Loucy (cell line): ENCODE data around the gene GDPD5.

Experiments
- H2AFZ ChIP-seq: fragments of 200-600 bp; sonication (generic); 2 replicates; pipeline ENCODE4 v1.6.0; 2016; ENCODE audit warnings: antibody characterized with exemption, mild to moderate bottlenecking, low read length, moderate library complexity
- H3F3A ChIP-seq: fragments of 200-600 bp; 2 replicates; pipeline ENCODE4 v1.6.0; 2016; ENCODE audit warnings: antibody characterized with exemption, low read depth, mild to moderate bottlenecking
- H3K27me3 ChIP-seq: fragments of 200-600 bp; sonication (generic); 2 replicates; pipeline ENCODE4 v1.6.1; 2014; ENCODE audit warnings: low read length, mild to moderate bottlenecking; ENCODE audit not compliant: insufficient read depth, poor library complexity, severe bottlenecking
- H3K36me3 ChIP-seq: fragments of 200-600 bp; sonication (generic); 2 replicates; pipeline ENCODE4 v1.6.1; 2016; ENCODE audit warnings: low read length; ENCODE audit not compliant: insufficient read depth
- H3K4me1 ChIP-seq: fragments of 200-600 bp; sonication (generic); 2 replicates; pipeline ENCODE4 v1.5.1; 2014; ENCODE audit warnings: low read length, mild to moderate bottlenecking; ENCODE audit not compliant: insufficient read depth, poor library complexity, severe bottlenecking
- H3K4me2 ChIP-seq: fragments of 200-600 bp; sonication (generic); 2 replicates; pipeline ENCODE4 v1.6.0; 2014; ENCODE audit warnings: antibody characterized with exemption, low read length, low read depth, mild to moderate bottlenecking; ENCODE audit not compliant: poor library complexity, severe bottlenecking
- H3K4me3 ChIP-seq: fragments of 200-600 bp; sonication (generic); 2 replicates; pipeline ENCODE4 v1.5.1; 2014; ENCODE audit warnings: low read length, mild to moderate bottlenecking, mixed read lengths; ENCODE audit not compliant: poor library complexity, severe bottlenecking
- H3K79me2 ChIP-seq: fragments of 200-600 bp; sonication (generic); 2 replicates; pipeline ENCODE4 v1.6.1; 2014; ENCODE audit warnings: low read length; ENCODE audit not compliant: insufficient read depth
- H3K9ac ChIP-seq: fragments of 200-600 bp; sonication (generic); 2 replicates; pipeline ENCODE4 v1.6.0; 2014; ENCODE audit warnings: mild to moderate bottlenecking, low read depth, low read length, moderate library complexity; ENCODE audit not compliant: poor library complexity, severe bottlenecking
- H3K9me2 ChIP-seq: fragments of 200-600 bp; sonication (generic); replicated peaks from 2 replicates; pipeline ENCODE4 v1.6.1; 2016; ENCODE audit warnings: low read depth, low read length, mixed read lengths
- H3K9me3 ChIP-seq: fragments of 200-600 bp; sonication (generic); 2 replicates; pipeline ENCODE4 v1.6.1; 2014; ENCODE audit warnings: mild to moderate bottlenecking, antibody characterized with exemption, low read length, low read depth; ENCODE audit not compliant: insufficient read depth
- H4K20me1 ChIP-seq: fragments of 200-600 bp; sonication (generic); 2 replicates; pipeline ENCODE4 v1.6.0; 2014; ENCODE audit warnings: antibody characterized with exemption, low read length, mild to moderate bottlenecking; ENCODE audit not compliant: insufficient read depth, poor library complexity, severe bottlenecking
- EZH2phosphoT487 ChIP-seq: fragments of 200-600 bp; IDR thresholded peaks from 2 replicates; pipeline ENCODE4 v1.6.1; 2018; ENCODE audit warnings: antibody characterized with exemption, mild to moderate bottlenecking, moderate library complexity, borderline replicate concordance
- TF ChIP-seq, protein P1 (sequence below): fragments of 200-600 bp; sonication (generic); conservative IDR thresholded peaks from 2 replicates; pipeline ENCODE4 v1.5.1; 2014; ENCODE audit warnings: mild to moderate bottlenecking, antibody characterized with exemption, low read length

The GDPD5 gene

DNA sequence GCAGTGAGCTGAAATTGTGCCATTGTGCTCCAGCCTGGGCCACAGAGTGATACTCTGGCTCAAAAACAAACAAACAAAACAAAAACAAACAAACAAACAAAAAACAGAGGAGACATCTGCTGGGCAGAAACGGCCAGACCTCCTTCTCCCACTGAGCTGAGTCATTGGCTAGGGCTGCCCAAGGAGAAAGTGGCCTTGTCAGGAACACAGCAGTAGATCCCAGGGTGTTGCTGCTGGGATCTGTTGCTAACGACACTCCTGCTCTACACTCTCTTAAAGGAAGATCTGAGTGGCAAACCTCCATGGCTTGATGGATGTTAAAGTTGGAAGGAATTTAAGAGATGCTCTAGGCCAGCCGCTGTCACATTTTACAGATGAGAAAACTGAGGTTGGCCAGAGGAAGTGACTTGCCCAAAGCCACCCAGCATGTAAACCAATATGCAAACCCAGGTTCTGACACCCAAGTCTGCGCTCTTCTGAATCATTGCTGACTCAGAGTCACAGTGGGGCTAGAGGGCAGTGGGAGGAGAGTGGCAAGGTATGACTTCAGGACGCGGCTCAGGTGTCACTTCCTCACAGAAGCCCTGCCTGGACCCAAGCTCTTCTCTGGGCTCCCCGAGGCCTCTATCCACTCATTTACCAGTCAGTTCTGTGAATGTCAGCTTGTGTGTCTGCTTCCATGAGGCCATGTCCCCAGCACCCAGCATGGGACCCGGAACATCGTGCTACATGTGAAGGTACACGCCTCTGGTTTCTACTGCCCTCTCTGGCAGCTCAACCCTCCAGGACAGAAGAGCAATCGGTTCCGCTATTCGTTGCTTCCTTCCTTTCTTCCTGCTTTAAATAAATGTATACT lies 11.3 kb upstream of the GDPD5 start:
- no peak overlapping the region for H3K4me2 ChIP-seq
- H3K27me3 ChIP-seq: no peaks in the 10 kb centered on the region
- H2AFZ ChIP-seq: no peak overlapping the region
- H3K9ac ChIP-seq: no peak overlapping the region
- no peak overlapping the region for H3K4me3 ChIP-seq
- no peaks in the 10 kb centered on the region for H4K20me1 ChIP-seq
- peaks cover 10% of the 10 kb centered on the region for H3K4me1 ChIP-seq
- H3K9me2 ChIP-seq: no peaks in the 10 kb centered on the region
- no peaks in the 10 kb centered on the region for H3K79me2 ChIP-seq
- H3F3A ChIP-seq: no peaks in the 10 kb centered on the region
- TF ChIP-seq, protein P1, sequence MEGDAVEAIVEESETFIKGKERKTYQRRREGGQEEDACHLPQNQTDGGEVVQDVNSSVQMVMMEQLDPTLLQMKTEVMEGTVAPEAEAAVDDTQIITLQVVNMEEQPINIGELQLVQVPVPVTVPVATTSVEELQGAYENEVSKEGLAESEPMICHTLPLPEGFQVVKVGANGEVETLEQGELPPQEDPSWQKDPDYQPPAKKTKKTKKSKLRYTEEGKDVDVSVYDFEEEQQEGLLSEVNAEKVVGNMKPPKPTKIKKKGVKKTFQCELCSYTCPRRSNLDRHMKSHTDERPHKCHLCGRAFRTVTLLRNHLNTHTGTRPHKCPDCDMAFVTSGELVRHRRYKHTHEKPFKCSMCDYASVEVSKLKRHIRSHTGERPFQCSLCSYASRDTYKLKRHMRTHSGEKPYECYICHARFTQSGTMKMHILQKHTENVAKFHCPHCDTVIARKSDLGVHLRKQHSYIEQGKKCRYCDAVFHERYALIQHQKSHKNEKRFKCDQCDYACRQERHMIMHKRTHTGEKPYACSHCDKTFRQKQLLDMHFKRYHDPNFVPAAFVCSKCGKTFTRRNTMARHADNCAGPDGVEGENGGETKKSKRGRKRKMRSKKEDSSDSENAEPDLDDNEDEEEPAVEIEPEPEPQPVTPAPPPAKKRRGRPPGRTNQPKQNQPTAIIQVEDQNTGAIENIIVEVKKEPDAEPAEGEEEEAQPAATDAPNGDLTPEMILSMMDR: no peak
- TF ChIP-seq EZH2phosphoT487: no peak
- H3K36me3 ChIP-seq: no peaks in the 10 kb centered on the region
- H3K9me3 ChIP-seq: no peaks in the 10 kb centered on the region

DNA sequence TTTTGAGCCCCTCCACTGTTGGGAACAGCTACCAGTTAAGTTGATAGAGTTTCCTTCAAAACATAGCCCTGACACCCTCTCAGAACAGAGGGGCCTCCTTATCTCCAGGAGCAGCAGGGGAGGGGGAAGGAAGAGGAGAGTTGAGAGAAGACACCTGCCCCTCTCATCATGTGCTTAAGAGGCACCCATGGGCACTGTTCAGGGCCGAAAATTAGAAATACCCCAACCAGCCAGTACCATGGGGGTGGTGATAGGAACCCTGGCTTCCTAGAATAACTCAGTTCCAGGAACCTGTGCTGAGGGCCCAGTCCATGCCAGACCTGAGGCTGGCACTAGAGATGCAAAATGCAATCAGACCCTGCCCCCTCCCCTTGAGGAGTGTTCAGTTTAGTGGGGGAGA lies 9.3 kb upstream of the GDPD5 start:
- no peak overlapping the region for H3K9ac ChIP-seq
- H3K4me3 ChIP-seq: no peak overlapping the region
- no peaks in the 10 kb centered on the region for H4K20me1 ChIP-seq
- H3K79me2 ChIP-seq: no peaks in the 10 kb centered on the region
- H2AFZ ChIP-seq: no peak overlapping the region
- no peaks in the 10 kb centered on the region for H3K9me3 ChIP-seq
- no peak overlapping the region for H3K4me2 ChIP-seq
- no peak for TF ChIP-seq EZH2phosphoT487
- H3K9me2 ChIP-seq: no peaks in the 10 kb centered on the region
- no peaks in the 10 kb centered on the region for H3K36me3 ChIP-seq
- H3K4me1 ChIP-seq: peaks cover 10% of the 10 kb centered on the region
- H3F3A ChIP-seq: no peaks in the 10 kb centered on the region
- no peaks in the 10 kb centered on the region for H3K27me3 ChIP-seq

DNA sequence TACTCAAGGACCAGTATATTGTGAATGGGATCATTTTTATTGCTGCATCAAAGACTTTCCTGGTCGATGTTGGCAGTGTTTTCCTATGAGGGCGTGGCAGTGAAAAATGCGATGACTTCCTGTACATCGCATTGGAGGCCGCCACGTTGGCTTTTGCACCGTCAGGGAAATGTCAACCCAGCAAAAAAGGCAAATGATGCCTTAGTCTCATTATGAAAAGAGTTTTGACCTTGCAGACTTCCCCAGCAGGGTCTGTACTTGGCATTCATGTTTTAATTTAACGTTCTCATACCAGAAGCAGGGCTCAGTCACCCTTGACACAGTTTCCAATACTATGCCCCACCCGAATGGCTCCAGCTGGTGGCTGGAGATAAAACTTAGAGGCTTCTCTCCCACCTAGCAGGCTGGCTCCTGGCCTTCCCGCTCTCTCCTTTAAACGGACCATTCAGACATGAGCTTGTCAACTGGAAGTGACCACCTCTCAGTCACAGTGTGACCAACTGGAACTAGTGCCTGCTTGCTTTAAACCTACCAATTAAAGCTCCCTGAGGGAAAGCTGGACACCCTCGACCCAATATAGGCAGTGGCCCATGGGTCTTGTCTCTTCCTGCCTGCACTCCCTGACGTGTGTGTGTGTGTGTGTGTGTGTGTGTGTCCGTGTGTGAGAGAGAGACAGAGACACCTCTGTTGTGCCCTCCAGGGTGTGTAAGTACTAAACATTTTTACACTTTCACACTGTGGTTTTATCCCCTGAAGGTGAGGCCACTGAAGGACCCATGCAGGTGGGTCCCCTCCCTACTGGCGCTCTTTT lies 8.7 kb upstream of the GDPD5 start:
- Histone ChIP-seq H4K20me1 (no peaks in the 10 kb centered on the region), H3K4me1 (peaks cover 10% of the 10 kb centered on the region)

More for the DNA sequence above, 8.7 kb upstream of the GDPD5 start:
- H3K9me3 ChIP-seq: no peaks in the 10 kb centered on the region
- no peaks in the 10 kb centered on the region for H3K36me3 ChIP-seq
- no peaks in the 10 kb centered on the region for H3K79me2 ChIP-seq
- TF ChIP-seq EZH2phosphoT487: no peak
- TF ChIP-seq, protein P1: no peak
- H2AFZ ChIP-seq: no peak overlapping the region
- H3K27me3 ChIP-seq: no peaks in the 10 kb centered on the region
- H3K4me3 ChIP-seq: no peak overlapping the region
- H3F3A ChIP-seq: no peaks in the 10 kb centered on the region
- no peak overlapping the region for H3K4me2 ChIP-seq
- H3K9ac ChIP-seq: no peak overlapping the region
- no peaks in the 10 kb centered on the region for H3K9me2 ChIP-seq
